NOMO-1 treated with dmso at 0.1 percent for 144 hours (cell line): ENCODE measurements around the gene MREG.

Experiments
- DNase-seq: peaks from one replicate; lab custom pipeline; 2025; ENCODE audit not compliant: unreplicated experiment; lab: John Stamatoyannopoulos, UW

Gene MREG

GRCh38 chr2:215920244-215921100 is 92.9 kb downstream of the MREG start:
- DNase-seq, result peak; percentile 42

- no peak for DNase-seq
Observed at GRCh38 chr2:215919624-215920243, 93.6 kb downstream of the MREG start.

- DNase-seq, result no peak
Observed at GRCh38 chr2:215918901-215919599, 94.3 kb downstream of the MREG start.

- peak; percentile 13 for DNase-seq
Observed at GRCh38 chr2:215917953-215918620, 95.3 kb downstream of the MREG start.

GRCh38 chr2:215915441-215915840 is 97.9 kb downstream of the MREG start:
- no peak for DNase-seq

GRCh38 chr2:215914777-215915165 is 98.6 kb downstream of the MREG start:
- DNase-seq, result no peak

GRCh38 chr2:215914054-215914776 is 99.1 kb downstream of the MREG start:
- DNase-seq, result no peak

- no peak for DNase-seq
Observed at GRCh38 chr2:215912299-215912842, 101.0 kb downstream of the MREG start.

GRCh38 chr2:215911301-215912085 is 101.9 kb downstream of the MREG start:
- DNase-seq, result no peak

- DNase-seq, result no peak
Observed at GRCh38 chr2:215910180-215910579, 103.2 kb downstream of the MREG start.

- no peak for DNase-seq
Observed at GRCh38 chr2:215907147-215907546, 106.2 kb downstream of the MREG start.

- no peak for DNase-seq
Observed at GRCh38 chr2:215906458-215906857, 106.9 kb downstream of the MREG start.

- no peak for DNase-seq
Observed at GRCh38 chr2:215905691-215906090, 107.7 kb downstream of the MREG start.

GRCh38 chr2:215904101-215904500 is 109.2 kb downstream of the MREG start:
- DNase-seq, result peak; percentile 39

- DNase-seq, result peak; percentile 46
Observed at GRCh38 chr2:215903203-215903602, 110.1 kb downstream of the MREG start.

- no peak for DNase-seq
Observed at GRCh38 chr2:215901796-215902195, 111.6 kb downstream of the MREG start.

- DNase-seq, result peak; percentile 41
Observed at GRCh38 chr2:215900843-215901242, 112.5 kb downstream of the MREG start.

- peak; percentile 62 for DNase-seq
Observed at GRCh38 chr2:215900203-215900611, 113.1 kb downstream of the MREG start.
